Fibroblast of skin of right quadriceps (primary cell): ENCODE data around the gene RNF32.
"Not testable (repeated sequence)": the region's sequence is repeated elsewhere in the genome, so short reads cannot be mapped to it uniquely, and the experiment has no call there.

Source experiments
- DNase-seq: peaks from one replicate; pipeline ENCODE4 v3.0.0-alpha.2; 2013

The RNF32 gene

GRCh38 chr7:156676263-156676662 lies 35.7 kb downstream of the RNF32 start:
- no peak for DNase-seq

- DNase-seq: no peak
These were observed 36.9 kb downstream of the RNF32 start for GRCh38 chr7:156677374-156678054.

GRCh38 chr7:156680281-156680680 lies 39.7 kb downstream of the RNF32 start:
- no peak for DNase-seq

- no peak for DNase-seq
These were observed 42.4 kb downstream of the RNF32 start for GRCh38 chr7:156682928-156683327.

GRCh38 chr7:156684251-156684650 lies 43.7 kb downstream of the RNF32 start:
- DNase-seq: no peak

- DNase-seq: no peak
These were observed 44.1 kb downstream of the RNF32 start for GRCh38 chr7:156684661-156685060.

GRCh38 chr7:156691764-156692163 lies 51.2 kb downstream of the RNF32 start:
- DNase-seq: no peak

GRCh38 chr7:156692849-156693248 lies 52.3 kb downstream of the RNF32 start:
- DNase-seq: no peak

- no peak for DNase-seq
These were observed 53.1 kb downstream of the RNF32 start for GRCh38 chr7:156693627-156694026.

GRCh38 chr7:156697283-156697682 lies 56.7 kb downstream of the RNF32 start:
- DNase-seq: not testable (repeated sequence)

GRCh38 chr7:156698512-156698911 lies 57.9 kb downstream of the RNF32 start:
- not testable (repeated sequence) for DNase-seq

GRCh38 chr7:156701787-156702186 lies 61.2 kb downstream of the RNF32 start:
- not testable (repeated sequence) for DNase-seq

- no peak for DNase-seq
These were observed 61.8 kb downstream of the RNF32 start for GRCh38 chr7:156702399-156702798.

- DNase-seq: no peak
These were observed 62.6 kb downstream of the RNF32 start for GRCh38 chr7:156703209-156703608.

- no peak for DNase-seq
These were observed 63.4 kb downstream of the RNF32 start for GRCh38 chr7:156703773-156704482.

- no peak for DNase-seq
These were observed 81.7 kb downstream of the RNF32 start for GRCh38 chr7:156722043-156722826.

- DNase-seq: no peak
These were observed 84.5 kb downstream of the RNF32 start for GRCh38 chr7:156725073-156725472.

GRCh38 chr7:156725936-156726335 lies 85.4 kb downstream of the RNF32 start:
- DNase-seq: no peak
